ENCODE data around the gene FTO.

The FTO gene

DNA sequence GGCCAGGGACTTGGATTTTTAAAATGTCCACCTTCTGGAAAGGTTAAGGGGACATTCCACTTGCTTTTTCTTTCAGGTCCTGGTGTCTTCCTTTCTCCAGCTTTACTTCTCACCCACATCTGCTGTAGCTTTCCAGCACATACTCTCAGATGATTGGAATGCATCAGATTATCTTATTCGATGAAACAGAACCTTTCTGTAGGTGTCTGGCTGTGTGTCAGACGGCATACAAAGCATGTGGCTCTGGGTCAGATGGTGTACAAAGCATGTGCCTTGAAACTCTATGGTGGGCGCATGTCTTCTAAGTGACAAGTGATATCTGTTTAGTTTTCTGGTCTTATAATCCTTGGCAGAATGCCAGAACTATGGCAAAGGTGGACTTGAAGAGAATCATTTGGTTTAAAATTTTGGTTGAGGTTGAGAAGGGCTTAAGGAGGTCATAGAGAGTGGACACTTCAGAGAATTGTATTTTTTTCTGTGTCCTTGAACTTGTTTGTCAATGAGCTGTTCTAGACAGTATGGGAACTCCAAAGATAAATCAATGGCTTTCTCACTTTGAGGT, 125.3 kb downstream of the FTO start:
- Histone ChIP-seq H3K9me3 (no peaks in the 10 kb centered on the region), H3K4me3 (no peak overlapping the region), H3K27ac (no peak overlapping the region), H3K4me1 (no peaks in the 10 kb centered on the region), H3K27me3 (no peaks in the 10 kb centered on the region), H3K36me3 (peaks cover 11 to 13% (median 12%) of the 10 kb centered on the region in 3 donors)
- DNase-seq: no peak
- TF ChIP-seq, protein P1, sequence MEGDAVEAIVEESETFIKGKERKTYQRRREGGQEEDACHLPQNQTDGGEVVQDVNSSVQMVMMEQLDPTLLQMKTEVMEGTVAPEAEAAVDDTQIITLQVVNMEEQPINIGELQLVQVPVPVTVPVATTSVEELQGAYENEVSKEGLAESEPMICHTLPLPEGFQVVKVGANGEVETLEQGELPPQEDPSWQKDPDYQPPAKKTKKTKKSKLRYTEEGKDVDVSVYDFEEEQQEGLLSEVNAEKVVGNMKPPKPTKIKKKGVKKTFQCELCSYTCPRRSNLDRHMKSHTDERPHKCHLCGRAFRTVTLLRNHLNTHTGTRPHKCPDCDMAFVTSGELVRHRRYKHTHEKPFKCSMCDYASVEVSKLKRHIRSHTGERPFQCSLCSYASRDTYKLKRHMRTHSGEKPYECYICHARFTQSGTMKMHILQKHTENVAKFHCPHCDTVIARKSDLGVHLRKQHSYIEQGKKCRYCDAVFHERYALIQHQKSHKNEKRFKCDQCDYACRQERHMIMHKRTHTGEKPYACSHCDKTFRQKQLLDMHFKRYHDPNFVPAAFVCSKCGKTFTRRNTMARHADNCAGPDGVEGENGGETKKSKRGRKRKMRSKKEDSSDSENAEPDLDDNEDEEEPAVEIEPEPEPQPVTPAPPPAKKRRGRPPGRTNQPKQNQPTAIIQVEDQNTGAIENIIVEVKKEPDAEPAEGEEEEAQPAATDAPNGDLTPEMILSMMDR (IDR thresholded peaks at IDR 0.05): no peak
- intact Hi-C loops (cut with DNase I; ENCODE audit: low total_unique reads): no loop called here

DNA sequence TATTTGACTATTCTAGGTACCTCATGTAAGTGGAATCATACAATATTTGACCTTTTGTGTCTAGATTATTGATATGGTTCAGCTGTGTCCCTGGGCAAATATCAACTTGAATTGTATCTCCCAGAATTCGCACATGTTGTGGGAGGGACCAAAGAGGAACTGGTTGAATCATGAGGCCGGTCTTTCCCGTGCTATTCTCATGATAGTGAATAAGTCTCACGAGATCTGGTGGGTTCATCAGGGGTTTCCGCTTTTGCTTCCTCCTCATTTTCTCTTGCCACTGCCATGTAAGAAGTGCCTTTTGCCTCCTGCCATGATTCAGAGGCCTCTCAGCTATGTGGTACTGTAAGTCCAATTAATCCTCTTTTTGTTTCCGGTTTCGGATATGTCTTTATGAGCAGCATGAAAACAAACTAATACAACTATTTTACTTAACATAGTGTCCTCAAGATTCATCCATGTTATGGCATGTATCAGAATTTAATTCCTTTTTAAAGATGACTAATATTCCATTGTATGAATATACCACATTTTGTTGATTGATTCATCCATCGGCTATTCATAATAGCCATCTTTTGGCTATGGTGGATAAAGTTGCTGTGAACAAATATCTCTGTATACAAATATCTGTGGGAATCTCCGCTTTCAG, 129.1 kb downstream of the FTO start:
- H3K27ac ChIP-seq: no peak overlapping the region
- no peak for DNase-seq
- H3K4me3 ChIP-seq: no peak overlapping the region
- H3K36me3 ChIP-seq: no peaks in the 10 kb centered on the region
- peaks cover 0 to 7% (median 2%) of the 10 kb centered on the region in 4 donors for H3K4me1 ChIP-seq
- intact Hi-C loops (cut with DNase I; ENCODE audit: low total_unique reads): no loop called here
- no peaks in the 10 kb centered on the region for H3K27me3 ChIP-seq
- no peaks in the 10 kb centered on the region for H3K9me3 ChIP-seq
- TF ChIP-seq, protein P1 (IDR thresholded peaks at IDR 0.05): no peak

DNA sequence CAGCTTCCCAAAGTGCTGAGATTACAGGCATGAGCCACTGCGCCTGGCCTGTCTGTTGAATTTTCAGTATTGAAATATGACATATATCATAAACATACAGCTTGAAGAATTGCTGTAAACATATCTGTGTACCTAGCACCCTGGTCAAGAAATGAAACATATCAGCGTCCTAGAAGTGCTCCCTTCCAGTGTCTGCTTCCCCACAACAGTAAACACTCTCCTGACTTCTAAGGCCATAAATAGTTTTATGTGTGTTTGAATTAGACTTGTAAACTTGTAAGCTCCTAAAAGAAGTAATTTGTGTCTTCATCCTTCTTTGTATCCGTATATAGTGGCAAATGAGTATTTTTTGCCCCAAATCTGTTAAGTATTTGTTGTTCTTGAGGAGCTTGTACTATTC, 132.2 kb downstream of the FTO start:
- intact Hi-C loops (cut with DNase I; ENCODE audit: low total_unique reads): no loop called here

DNA sequence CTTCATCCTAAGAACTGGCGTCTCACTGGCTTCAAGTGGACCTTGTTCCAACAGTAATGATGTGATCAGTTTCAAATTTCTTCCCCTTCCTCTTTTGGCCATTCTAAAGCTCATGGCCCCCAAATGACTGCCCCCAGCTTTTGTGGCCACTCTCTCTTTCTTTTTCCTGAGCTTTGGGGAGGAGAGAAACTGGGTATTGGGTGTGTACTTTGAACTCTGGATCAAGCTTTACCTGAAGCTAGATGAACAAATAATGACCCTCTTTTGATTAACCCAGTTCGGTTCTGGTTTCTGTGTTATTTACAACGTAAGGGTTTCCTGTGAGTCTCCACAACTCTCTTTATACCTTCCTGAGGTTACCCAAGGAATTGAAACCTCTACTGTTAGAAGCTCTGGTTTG, 132.7 kb downstream of the FTO start:
- peaks cover 0 to 12% (median 7%) of the 10 kb centered on the region in 4 donors for H3K4me1 ChIP-seq
- no peak overlapping the region for H3K27ac ChIP-seq
- TF ChIP-seq, protein P1 (IDR thresholded peaks at IDR 0.05): no peak
- H3K9me3 ChIP-seq: no peaks in the 10 kb centered on the region
- intact Hi-C loops (cut with DNase I; ENCODE audit: low total_unique reads): no loop called here
- H3K27me3 ChIP-seq: no peaks in the 10 kb centered on the region
- H3K4me3 ChIP-seq: no peak overlapping the region
- H3K36me3 ChIP-seq: no peaks in the 10 kb centered on the region
- no peak for DNase-seq

More for the DNA sequence above, 132.2 kb downstream of the FTO start:
- H3K4me1 ChIP-seq: peaks cover 0 to 12% (median 7%) of the 10 kb centered on the region in 4 donors
- H3K27me3 ChIP-seq: no peaks in the 10 kb centered on the region
- no peak for DNase-seq
- H3K4me3 ChIP-seq: no peak overlapping the region
- no peaks in the 10 kb centered on the region for H3K9me3 ChIP-seq
- H3K36me3 ChIP-seq: no peaks in the 10 kb centered on the region
- TF ChIP-seq, protein P1 (IDR thresholded peaks at IDR 0.05): no peak
- H3K27ac ChIP-seq: no peak overlapping the region

DNA sequence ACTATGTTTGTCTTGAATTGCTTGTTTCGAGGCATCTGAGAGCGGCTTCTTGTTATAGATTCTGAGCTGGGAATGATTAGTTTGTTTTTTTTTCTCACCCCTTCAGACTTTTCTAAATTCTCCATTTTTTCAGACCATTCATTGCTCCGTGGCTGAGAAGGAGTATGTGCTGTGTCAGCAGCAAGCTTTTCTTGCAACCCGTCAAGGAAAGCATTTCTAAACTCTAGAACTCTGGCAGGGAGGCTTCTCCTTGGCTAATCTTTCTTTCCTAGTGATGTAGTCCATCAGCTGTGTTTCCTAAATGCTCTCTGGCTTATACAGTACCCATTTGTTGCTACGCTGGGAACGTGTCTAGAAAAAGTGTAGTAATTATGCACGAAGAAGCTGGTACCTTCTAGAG, 133.5 kb downstream of the FTO start:
- TF ChIP-seq, protein P1 (IDR thresholded peaks at IDR 0.05): no peak
- Histone ChIP-seq H3K4me3 (no peak overlapping the region), H3K4me1 (peaks cover 0 to 12% (median 7%) of the 10 kb centered on the region in 4 donors), H3K27me3 (no peaks in the 10 kb centered on the region), H3K27ac (no peak overlapping the region), H3K36me3 (no peaks in the 10 kb centered on the region), H3K9me3 (no peaks in the 10 kb centered on the region)
- DNase-seq: no peak
- intact Hi-C loops (cut with DNase I; ENCODE audit: low total_unique reads): no loop called here
